ENCODE data around the gene PAK6.

Gene PAK6

DNA sequence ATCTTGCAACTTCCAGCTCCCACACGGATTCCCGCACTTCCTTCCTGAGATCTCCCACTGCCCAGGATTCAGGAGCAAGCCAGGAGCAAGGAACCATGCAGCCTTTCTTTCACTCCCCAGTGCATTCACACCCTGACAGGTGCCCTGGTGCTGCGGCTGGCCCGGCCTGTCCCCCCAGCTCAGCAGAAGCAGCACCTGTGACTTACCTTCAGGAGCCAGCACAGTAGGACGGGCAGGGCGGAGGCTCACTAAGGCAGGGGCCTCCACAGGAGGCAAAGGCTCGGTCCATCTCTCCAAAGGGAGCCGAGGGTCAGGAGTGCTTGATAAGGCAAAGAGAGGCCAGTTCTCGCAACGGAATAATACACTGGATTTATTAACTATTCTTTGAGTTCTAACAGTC, 39.2 kb downstream of the PAK6 start:
- no peak for DNase-seq

GRCh38 chr15:40279437-40280141, 40.7 kb downstream of the PAK6 start:
- peak; percentile 80 to 82 for DNase-seq

- DNase-seq: no peak
Measured at GRCh38 chr15:40280260-40281056, 41.6 kb downstream of the PAK6 start.

DNA sequence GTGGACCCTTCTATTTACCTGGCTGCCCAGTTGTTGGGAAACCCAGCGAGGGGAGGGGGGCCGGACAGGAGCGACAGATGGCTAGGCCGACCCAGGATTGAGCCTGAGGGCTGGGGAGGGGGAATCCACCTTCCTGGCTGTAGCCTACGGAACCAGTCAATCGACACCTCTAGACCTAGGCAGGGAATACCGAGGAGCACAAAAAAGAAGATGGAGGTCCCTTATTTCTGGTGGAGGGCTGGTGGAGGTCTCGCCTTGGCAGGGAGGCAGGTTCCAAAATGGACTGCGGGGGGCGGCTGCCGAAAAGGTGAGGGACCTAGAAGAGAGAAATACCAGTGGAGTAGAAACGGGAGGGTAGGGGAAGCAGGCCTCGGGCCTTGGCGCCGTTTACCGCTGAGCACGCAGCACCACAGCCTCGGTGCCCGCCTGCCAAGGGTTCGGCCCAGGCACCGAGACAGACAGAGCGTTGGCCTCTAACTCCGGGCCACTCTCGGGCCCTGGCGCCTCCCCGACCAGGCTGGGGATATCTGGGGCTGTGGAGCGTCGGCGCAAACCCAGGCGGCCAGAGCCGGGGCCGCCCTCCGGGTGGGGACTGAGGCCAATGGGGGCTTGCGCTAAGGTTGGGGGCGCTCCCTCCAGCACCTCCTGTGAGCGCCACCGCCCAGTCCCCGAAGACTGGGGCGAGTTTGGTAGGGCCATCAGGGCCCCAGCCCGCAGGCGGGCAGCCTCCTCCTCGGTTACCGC, 42.4 kb downstream of the PAK6 start:
- DNase-seq: no peak

DNA sequence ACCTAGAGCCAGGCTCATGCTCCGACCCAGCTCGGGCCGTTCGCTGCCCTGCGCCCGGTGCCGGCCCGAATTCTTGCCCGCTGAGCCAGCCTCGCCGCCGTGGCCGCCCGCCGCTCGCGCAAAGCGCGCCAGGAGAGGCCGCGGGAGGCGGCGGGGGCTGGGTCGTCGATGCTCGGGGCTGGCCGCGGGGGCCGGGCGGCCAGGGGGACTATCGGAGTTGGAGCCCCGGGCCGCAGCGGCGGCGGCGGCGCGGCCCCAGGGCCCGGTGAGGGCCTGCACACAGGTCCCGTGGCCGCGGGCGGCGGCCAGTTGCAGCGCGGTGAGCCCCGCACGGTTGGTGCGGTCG, 42.9 kb downstream of the PAK6 start:
- no peak for DNase-seq

- peak; percentile 48 to 63 for DNase-seq
Measured at GRCh38 chr15:40282147-40282868, 43.4 kb downstream of the PAK6 start.

GRCh38 chr15:40282869-40283614, 44.2 kb downstream of the PAK6 start, which contains the start of gene ANKRD63:
Gene ANKRD63, minus strand, starts transcription at chr15:40283064. Its CDS starts 478 bp downstream, at chr15:40282586.
- DNase-seq: peak; percentile 38 to 48

DNA sequence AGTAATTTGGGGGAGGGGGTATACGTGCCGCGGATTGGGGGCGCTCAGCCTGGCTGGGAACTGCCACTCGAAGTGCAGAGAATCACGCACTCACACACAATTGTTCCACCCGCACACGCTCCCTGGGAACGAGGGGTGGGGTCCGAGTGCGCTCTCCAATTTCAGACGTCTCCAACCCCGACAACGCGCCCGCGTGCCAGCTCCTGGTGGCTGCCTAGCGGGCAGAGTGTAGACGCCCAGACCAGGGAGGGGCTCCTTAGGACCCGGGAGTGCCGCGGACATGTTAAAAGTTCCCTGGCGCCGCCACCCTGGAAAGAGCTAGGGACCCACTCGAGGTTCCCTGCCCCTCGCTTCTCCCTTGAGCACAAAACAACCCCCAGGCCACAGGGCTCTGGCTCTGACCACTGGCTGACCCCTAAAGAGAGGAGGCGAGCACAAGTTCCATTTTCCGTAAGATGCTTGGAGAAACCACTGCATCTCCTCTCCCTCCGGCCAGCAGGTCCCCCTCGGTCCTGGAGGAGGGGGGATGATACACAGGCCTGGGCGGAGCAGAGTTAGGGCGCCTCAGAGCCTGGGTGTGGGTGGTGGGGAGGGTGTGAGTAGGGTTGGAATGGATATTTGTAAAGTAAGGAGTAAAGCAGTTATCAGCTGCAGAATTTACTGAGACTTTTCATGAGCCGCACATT, 44.9 kb downstream of the PAK6 start:
- no peak for DNase-seq

- no peak for DNase-seq
Measured at GRCh38 chr15:40285151-40285550, 46.3 kb downstream of the PAK6 start.

GRCh38 chr15:40285554-40286011, 46.7 kb downstream of the PAK6 start:
- no peak for DNase-seq

DNA sequence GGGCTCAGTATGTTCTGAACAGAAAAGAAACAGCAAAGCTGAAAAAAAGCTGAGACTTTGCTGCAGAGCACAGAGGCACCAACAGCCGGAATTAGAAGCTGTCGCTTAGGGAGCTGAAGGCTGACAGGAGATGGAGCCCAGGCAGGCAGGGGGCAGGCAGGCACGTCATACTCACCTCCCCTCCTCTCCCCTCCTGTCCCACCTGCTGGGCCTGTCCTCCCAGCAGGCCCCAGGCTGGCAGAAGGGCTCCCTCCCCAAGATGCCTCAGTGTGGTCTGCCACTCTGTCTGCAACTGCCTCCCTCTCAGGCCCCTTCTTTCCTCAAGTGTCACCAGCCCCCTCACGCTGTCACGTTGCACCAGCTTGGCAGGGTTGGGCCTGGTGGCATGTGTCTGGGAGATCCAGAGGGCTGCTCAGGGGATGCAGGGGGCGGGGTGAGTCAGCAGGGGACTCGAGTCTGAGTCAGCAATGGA, 47.2 kb downstream of the PAK6 start:
- DNase-seq: no peak

DNA sequence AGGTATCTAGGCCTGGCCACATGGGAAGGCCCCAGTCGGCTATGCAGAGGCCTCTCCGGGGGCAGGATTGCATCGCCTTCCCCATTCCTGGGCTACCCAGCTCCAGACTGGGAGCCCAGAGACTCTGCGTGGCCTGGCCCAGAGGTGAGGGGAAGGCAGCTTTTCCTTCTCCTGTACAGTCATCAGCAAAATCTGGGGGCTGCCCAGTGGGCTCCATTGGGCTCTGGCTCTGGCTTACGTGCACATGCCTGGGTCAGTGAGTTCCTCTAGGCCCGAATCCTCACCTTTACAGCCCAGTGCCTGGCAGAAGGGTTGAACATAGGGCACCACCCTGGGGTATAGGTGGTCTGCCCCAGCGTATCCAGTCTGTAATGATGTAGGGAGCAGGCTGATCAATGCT, 47.9 kb downstream of the PAK6 start:
- DNase-seq: no peak

DNA sequence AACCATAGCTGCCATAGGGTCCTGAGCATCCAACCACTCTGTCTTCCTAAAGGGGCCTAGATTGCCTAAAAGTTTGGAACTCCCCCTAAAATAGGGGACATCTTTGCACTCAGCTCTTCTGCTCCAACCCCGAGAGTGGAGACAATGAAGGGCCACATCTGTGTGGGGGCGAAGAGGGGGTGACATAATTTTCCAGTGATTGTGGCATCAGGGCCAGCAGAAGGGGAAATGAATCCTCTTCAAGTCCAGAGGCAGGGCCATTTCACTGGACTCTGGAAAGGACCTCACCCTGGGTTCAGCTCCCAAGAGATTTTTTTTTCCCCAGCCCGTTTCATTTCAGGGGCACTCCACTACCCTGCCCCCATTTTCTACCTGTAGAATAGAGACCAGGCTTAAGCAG, 48.6 kb downstream of the PAK6 start:
- no peak for DNase-seq

DNA sequence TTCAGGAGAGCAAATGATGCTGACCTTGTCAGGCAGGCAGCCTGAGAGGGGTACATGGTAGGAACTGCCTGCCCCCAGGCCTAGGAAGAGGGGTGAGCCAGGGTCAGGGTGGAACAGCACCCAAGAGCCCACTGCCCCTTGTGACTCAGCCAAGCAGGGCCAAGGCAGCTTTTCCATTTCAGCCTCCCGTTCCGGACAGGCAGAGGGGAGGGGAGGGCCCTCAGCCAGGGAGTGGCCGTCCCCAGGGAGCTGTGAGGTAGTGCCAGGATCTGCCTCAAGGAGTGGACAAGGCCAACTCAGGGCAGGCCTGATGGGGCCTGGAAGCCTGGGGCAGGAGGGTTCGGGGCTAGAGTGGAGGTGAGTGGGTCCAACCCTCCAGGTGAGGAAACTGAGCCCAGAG, 49.1 kb downstream of the PAK6 start:
- no peak for DNase-seq

DNA sequence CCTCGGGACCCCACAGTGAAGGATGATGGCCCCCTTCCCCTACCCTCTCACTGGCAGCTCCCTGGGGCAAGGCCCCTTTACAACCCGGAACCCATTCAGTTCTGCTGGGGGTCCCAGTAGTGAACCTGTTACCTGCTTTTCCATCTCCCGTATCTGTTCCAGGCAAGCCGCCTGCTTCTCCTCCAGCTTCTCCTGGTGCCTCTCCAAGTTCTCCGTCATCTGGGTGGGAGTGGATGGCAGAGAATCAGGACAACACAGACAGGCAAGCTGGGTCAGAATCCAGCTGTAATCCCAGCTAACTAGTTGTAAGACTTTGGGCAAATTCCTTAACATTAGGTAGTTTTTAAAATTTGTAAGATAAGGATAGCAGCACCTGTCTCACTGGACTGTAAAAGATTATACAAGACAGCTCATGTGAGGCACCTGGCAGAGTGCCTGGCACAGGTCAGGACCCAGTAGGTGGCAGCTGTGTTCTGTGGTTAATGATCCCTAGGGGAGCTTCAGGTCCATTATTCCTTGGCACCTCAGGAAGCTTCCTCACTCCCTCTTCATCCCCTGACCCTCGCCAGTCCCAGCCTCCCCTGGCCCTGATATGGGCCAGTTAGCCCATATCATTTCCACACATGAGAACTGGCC, 50.4 kb downstream of the PAK6 start:
- DNase-seq: no peak

DNA sequence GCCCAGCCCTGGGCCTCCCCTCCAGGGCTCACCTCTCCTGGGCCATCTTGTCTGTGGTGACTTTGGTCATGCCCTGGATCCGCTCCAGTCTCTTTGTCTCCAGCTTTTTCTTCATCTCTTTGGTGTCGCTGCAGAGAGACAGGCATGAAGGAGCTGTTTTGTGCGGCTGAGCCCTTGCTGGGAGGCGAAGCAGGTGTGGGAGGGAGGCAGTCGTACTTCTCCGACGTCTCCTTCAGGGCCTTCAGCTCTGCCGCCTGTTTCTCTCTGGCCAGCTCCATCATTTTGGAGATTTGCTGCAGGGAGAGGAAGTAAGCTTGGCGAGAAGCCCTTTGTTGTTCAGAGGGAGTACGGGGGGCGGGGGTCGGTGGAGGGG, 51.7 kb downstream of the PAK6 start:
- DNase-seq: no peak

DNA sequence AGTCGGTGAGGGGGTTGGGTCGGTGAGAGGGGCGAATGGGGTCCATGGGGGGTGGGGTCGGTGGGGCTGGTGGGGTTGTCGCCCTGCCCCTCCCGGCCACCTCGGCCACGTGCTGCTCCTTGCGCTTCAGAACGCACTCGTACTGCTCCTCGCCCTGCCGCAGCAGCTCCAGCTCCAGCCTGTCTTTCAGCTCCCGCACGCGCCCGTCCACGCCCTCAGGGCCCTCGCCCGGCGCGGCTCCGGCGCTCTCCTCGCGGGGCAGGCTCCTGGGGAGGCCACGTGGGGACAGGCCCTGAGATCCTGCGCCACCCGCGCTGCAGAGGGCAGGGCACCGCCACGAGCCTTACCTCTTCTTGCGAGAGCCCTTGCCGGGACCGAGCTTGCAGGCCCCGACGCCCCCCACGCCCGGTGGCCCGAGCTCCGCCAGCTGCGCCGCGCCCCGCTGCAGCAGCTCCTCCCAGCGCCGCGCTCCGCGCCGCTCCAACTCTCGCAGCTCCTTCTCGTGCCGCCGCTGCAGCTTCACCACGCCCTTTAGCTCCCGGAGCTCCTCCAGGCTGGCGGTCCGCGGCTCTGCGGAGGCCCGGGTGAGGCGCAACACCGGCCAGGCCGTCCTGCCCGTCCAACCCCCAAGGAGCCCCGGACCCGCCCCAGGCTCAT, 52.2 kb downstream of the PAK6 start:
- no peak for DNase-seq

GRCh38 chr15:40292246-40292645, 53.4 kb downstream of the PAK6 start:
- no peak for DNase-seq

DNA sequence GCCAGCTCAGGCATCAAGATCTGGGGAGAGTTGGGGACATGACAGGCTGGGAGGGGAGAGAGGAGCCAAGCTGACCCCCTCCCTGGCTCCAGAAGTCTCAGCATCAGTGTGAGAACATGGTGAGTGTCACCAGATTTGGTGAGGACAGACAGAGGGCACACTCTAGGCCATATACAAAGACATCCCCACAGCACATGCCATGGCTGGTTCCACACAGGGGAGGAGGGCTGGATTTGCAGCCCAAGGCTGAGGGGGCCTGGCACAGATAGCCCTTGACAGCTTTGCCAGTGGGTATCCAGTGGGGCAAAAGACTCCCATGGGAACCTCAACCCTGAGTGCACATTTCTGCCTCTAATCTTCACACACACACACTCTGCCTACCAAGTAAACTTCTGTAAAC, 54.1 kb downstream of the PAK6 start:
- no peak for DNase-seq
